Mucosa of stomach (tissue), 1 donor: Measurements from ENCODE around the gene RNF150.

Experiments used
- H3K27me3 ChIP-seq: one replicate; pipeline ENCODE4 v1.7.0; 2013; ENCODE audit warnings: mild to moderate bottlenecking, low read length; ENCODE audit not compliant: control insufficient read depth, insufficient read depth
- H3K36me3 ChIP-seq: one replicate; pipeline ENCODE4 v1.7.0; 2013; ENCODE audit warnings: low read length; ENCODE audit not compliant: control insufficient read depth, insufficient read depth
- H3K4me1 ChIP-seq: one replicate; pipeline ENCODE4 v1.7.0; 2013; ENCODE audit warnings: mild to moderate bottlenecking, low read length; ENCODE audit not compliant: control insufficient read depth, insufficient read depth
- H3K4me3 ChIP-seq: one replicate; pipeline ENCODE4 v1.7.0; 2013; ENCODE audit warnings: low read length
- H3K9ac ChIP-seq: one replicate; pipeline ENCODE4 v1.7.0; 2013; ENCODE audit warnings: mild to moderate bottlenecking, low read length, moderate library complexity
- H3K9me3 ChIP-seq: one replicate; pipeline ENCODE4 v1.7.0; 2013; ENCODE audit warnings: mild to moderate bottlenecking, low read length, moderate library complexity; ENCODE audit not compliant: control insufficient read depth
- donor health status: Pancreatic carcinoma.

RNF150 gene

GRCh38 chr4:141036786-141037185 lies 96.5 kb downstream of the RNF150 start:
- H3K4me1 ChIP-seq: no peaks in the 10 kb centered on the region

GRCh38 chr4:141035920-141036319 lies 97.3 kb downstream of the RNF150 start:
- Histone ChIP-seq H3K27me3 (no peaks in the 10 kb centered on the region), H3K4me3 (no peak overlapping the region)

More at GRCh38 chr4:141036786-141037185, 96.5 kb downstream of the RNF150 start:
- no peaks in the 10 kb centered on the region for H3K36me3 ChIP-seq
- H3K4me3 ChIP-seq: no peak overlapping the region
- H3K9ac ChIP-seq: no peak overlapping the region
- no peaks in the 10 kb centered on the region for H3K27me3 ChIP-seq
- H3K9me3 ChIP-seq: no peaks in the 10 kb centered on the region

GRCh38 chr4:141028024-141028529 lies 105.2 kb downstream of the RNF150 start:
- Histone ChIP-seq H3K36me3 (no peaks in the 10 kb centered on the region), H3K4me1 (no peaks in the 10 kb centered on the region), H3K9ac (no peak overlapping the region), H3K9me3 (no peaks in the 10 kb centered on the region), H3K4me3 (no peak overlapping the region), H3K27me3 (no peaks in the 10 kb centered on the region)

More at GRCh38 chr4:141035920-141036319, 97.3 kb downstream of the RNF150 start:
- H3K36me3 ChIP-seq: no peaks in the 10 kb centered on the region
- no peaks in the 10 kb centered on the region for H3K9me3 ChIP-seq
- H3K9ac ChIP-seq: no peak overlapping the region
- H3K4me1 ChIP-seq: no peaks in the 10 kb centered on the region

- no peaks in the 10 kb centered on the region for H3K4me1 ChIP-seq
Measured at GRCh38 chr4:141027421-141027820, 105.8 kb downstream of the RNF150 start.

GRCh38 chr4:141026900-141027299 lies 106.4 kb downstream of the RNF150 start:
- Histone ChIP-seq H3K36me3 (no peaks in the 10 kb centered on the region), H3K9ac (no peak overlapping the region), H3K4me3 (no peak overlapping the region), H3K9me3 (no peaks in the 10 kb centered on the region), H3K4me1 (no peaks in the 10 kb centered on the region), H3K27me3 (no peaks in the 10 kb centered on the region)

More at GRCh38 chr4:141027421-141027820, 105.8 kb downstream of the RNF150 start:
- Histone ChIP-seq H3K9me3 (no peaks in the 10 kb centered on the region), H3K36me3 (no peaks in the 10 kb centered on the region), H3K4me3 (no peak overlapping the region), H3K27me3 (no peaks in the 10 kb centered on the region), H3K9ac (no peak overlapping the region)

- Histone ChIP-seq H3K27me3 (no peaks in the 10 kb centered on the region), H3K9me3 (no peaks in the 10 kb centered on the region), H3K4me3 (no peak overlapping the region), H3K9ac (no peak overlapping the region), H3K36me3 (no peaks in the 10 kb centered on the region), H3K4me1 (no peaks in the 10 kb centered on the region)
Measured at GRCh38 chr4:141023051-141023450, 110.2 kb downstream of the RNF150 start.

GRCh38 chr4:141022111-141022695 lies 111.1 kb downstream of the RNF150 start:
- Histone ChIP-seq H3K27me3 (no peaks in the 10 kb centered on the region), H3K4me3 (no peak overlapping the region), H3K9me3 (no peaks in the 10 kb centered on the region), H3K4me1 (no peaks in the 10 kb centered on the region), H3K9ac (no peak overlapping the region), H3K36me3 (no peaks in the 10 kb centered on the region)

- no peak overlapping the region for H3K4me3 ChIP-seq
- no peaks in the 10 kb centered on the region for H3K4me1 ChIP-seq
- H3K27me3 ChIP-seq: no peaks in the 10 kb centered on the region
- no peak overlapping the region for H3K9ac ChIP-seq
- H3K9me3 ChIP-seq: no peaks in the 10 kb centered on the region
- H3K36me3 ChIP-seq: no peaks in the 10 kb centered on the region
Measured at GRCh38 chr4:141021397-141022110, 111.7 kb downstream of the RNF150 start.

GRCh38 chr4:141020801-141021261 lies 112.4 kb downstream of the RNF150 start:
- Histone ChIP-seq H3K9me3 (no peaks in the 10 kb centered on the region), H3K36me3 (no peaks in the 10 kb centered on the region), H3K4me3 (no peak overlapping the region), H3K27me3 (no peaks in the 10 kb centered on the region), H3K9ac (no peak overlapping the region), H3K4me1 (no peaks in the 10 kb centered on the region)

GRCh38 chr4:141019768-141020167 lies 113.5 kb downstream of the RNF150 start:
- H3K9ac ChIP-seq: no peak overlapping the region
- H3K4me3 ChIP-seq: no peak overlapping the region
- no peaks in the 10 kb centered on the region for H3K27me3 ChIP-seq
- no peaks in the 10 kb centered on the region for H3K9me3 ChIP-seq
- H3K4me1 ChIP-seq: no peaks in the 10 kb centered on the region
- no peaks in the 10 kb centered on the region for H3K36me3 ChIP-seq

- no peak overlapping the region for H3K9ac ChIP-seq
- no peaks in the 10 kb centered on the region for H3K4me1 ChIP-seq
- H3K27me3 ChIP-seq: no peaks in the 10 kb centered on the region
- H3K9me3 ChIP-seq: no peaks in the 10 kb centered on the region
- no peak overlapping the region for H3K4me3 ChIP-seq
- no peaks in the 10 kb centered on the region for H3K36me3 ChIP-seq
Measured at GRCh38 chr4:141016117-141016798, 117.0 kb downstream of the RNF150 start.

- Histone ChIP-seq H3K27me3 (no peaks in the 10 kb centered on the region), H3K4me3 (no peak overlapping the region), H3K4me1 (no peaks in the 10 kb centered on the region), H3K36me3 (no peaks in the 10 kb centered on the region), H3K9me3 (no peaks in the 10 kb centered on the region), H3K9ac (no peak overlapping the region)
Measured at GRCh38 chr4:141013899-141014298, 119.4 kb downstream of the RNF150 start.
